Subcutaneous adipose tissue (tissue), 4 donors: ENCODE results near the gene PHF12. TPM values are rescaled to one million over a fixed set of nuclear protein-coding genes. Genes with fewer than 3 reads are reported as not detected.

Source experiments
- CTCF ChIP-seq: fragments of 450-650 bp; IDR thresholded peaks from one replicate; pipeline ENCODE4 v1.5.1; 2016; ENCODE audit warnings: low read depth, mild to moderate bottlenecking, control low read depth, antibody characterized with exemption, moderate library complexity
- total RNA-seq, 4 donors: library from RNA; depleted of rRNA; stranded (reverse); fragments of >200 nt; gene quantifications; one replicate each; pipeline ENCODE4 v1.1.0, GENCODE V29; 2016

The PHF12 gene
- total RNA-seq, 4 donors from 2014 or later, result 22.0 to 38.1 (median 25.2) TPM

GRCh38 chr17:28954886-28955285 is 3.6 kb upstream of the PHF12 start:
- TF ChIP-seq CTCF, result no peak

- TF ChIP-seq CTCF, result no peak
Observed at GRCh38 chr17:28953444-28954118, 2.3 kb upstream of the PHF12 start.

- no peak for TF ChIP-seq CTCF
Observed at GRCh38 chr17:28951991-28952975, 965 bp upstream of the PHF12 start.

- TF ChIP-seq CTCF, result no peak
Observed at GRCh38 chr17:28950752-28951427, 428 bp downstream of the PHF12 start.

GRCh38 chr17:28950017-28950751 is 1.1 kb downstream of the PHF12 start:
- TF ChIP-seq CTCF, result no peak

GRCh38 chr17:28949185-28950016 is 1.9 kb downstream of the PHF12 start:
- TF ChIP-seq CTCF, result no peak
